AML-193 (cell line): ENCODE data around the gene CEP112.
"Not testable (repeated sequence)": the region's sequence is repeated elsewhere in the genome, so short reads cannot be mapped to it uniquely, and the experiment has no call there.

Source experiments
- DNase-seq, 2 experiments: peaks; one replicate each; lab custom pipeline; 2025; lab: John Stamatoyannopoulos, UW

Gene CEP112

DNA sequence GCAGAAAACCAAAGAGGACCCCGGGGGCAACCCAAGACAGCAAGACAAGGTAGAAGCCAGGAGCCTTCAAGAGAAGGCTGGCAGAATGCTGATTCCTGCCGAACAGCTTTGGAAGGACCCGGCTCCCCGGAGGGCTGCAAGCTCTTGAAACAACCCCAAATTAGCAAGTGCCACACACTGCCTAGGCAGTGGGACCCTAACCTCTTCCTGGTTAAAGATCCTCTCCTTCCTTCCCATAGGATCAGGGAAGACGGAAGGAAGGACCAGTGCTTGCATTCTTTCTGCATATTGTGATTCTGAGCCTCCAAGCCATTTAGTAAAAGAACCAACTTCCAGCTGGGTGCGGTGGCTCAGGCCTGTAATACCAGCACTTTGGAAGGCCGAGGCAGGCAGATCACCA is 508.5 kb downstream of the CEP112 start:
- no peak for DNase-seq

DNA sequence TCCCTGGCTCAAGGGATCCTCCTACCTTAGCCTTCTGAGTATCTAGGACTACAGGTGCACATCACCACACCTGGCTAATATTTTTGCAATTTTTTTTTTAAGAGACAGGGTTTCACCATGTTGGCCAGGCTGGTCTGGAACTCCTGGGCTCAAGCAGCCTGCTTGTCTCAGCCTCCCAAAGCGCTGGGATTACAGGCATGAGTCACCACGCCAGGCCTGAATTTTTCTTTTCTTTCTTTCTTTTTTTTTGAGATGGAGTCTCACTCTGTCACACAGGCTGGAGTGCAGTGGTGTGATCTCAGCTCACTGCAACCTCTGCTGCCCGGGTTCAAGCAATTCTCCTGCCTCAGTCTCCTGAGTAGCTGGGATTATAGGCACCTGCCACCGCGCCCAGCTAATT is 510.2 kb downstream of the CEP112 start:
- not testable (repeated sequence) for DNase-seq

DNA sequence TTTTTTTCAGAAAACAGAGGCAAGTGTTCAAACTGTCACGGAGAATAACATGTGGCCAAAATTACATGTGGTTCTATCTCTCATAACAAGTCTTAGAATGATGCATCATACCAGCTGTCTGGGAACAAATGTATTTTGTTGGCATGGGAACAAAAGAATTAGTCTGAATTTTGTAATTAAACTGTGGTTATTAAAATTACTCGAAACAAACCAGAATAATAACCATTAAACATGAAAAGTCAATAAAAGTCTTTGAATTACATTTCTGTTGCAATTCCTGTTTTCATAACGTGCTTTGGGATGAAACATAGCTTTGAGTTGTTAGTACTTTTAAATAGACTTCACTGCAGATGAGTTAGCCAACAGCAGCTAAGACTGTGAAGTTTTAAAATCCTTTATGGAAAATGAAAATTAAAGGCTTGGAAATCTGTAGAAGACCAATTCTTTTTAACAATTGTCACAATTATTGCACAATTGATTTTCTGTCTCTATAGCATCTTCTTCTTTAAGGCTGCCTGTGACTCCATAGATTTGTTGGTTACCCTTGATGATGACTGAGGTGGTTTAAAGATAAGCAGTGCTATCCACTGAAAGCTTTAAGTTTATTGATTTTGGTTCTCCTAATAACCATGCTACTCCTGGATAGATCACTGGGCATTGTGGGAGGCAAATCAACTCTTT is 512.6 kb downstream of the CEP112 start:
- no peak for DNase-seq

DNA sequence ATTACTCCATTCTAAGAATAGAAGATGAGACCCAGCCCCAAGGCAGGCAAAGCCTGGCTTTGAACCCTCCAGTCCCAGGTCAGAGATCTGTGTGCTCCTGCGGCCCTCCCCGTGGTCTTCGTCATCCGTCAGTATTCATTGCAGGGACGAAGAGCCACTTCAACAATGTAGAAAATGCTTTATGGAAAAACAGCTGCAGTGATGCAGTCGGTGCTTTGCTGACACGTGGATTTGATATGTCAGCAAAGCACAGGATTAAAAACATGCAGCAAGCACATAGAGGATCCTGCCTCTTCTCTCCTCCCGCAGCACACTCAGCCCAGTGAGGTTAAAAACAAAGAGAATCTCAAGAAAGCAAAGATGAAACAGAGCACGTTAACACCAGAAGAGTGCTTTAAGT is 513.4 kb downstream of the CEP112 start:
- no peak for DNase-seq

DNA sequence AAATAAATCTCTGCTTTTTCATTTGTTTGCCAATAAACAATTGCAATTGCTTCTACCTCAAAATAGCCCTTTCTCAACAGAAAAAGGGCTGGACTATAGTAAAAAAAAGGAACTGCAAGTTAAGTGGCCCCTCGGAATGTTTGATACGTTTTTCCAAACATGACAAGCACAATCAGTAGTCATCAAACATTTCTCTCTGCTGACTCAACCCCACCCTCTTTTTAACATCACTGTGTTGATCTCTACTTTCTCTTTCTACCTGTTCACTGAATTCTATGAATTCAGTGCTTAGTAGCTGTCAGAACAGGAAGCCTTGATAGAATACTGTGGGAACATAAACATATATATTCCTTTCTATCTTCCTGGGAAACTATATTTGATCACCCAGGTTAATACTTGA is 514.0 kb downstream of the CEP112 start:
- DNase-seq, result no peak

DNA sequence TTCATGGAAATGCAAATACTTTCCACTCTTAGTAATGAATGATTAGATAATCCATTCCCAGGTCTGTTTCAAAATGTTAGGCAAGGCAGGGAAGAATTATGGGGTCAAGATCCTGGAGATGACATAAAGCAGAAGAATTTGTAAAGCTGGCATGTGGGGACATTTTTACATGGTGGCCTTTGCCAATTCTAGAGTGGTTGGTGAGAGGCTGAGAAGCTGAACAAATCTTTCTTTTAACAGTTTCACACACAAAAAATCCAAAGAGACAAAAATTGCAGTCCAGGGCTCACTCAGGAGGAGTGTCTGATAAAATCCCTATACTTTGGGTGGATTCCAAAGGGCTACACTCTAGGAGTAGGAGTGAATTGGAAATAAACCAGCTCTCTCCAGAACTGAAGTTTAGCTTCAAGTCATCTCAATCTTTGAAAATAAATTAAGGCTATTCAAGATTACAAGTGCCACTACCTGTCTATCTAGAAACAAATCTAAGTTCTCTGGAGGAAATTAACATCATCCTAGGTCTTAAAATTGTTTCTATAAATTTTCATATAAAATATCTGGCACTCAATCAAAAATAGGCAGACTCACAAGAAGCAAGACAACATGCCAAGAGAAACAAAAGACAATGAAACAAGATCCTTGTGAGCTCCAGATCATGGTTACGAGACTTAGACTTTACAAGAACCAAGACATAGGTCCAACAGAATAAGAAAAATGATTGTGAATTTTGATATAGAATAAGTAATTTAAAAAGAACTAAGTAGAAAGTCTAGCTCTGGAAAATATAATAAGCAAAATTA is 517.5 kb downstream of the CEP112 start:
- DNase-seq, result no peak

DNA sequence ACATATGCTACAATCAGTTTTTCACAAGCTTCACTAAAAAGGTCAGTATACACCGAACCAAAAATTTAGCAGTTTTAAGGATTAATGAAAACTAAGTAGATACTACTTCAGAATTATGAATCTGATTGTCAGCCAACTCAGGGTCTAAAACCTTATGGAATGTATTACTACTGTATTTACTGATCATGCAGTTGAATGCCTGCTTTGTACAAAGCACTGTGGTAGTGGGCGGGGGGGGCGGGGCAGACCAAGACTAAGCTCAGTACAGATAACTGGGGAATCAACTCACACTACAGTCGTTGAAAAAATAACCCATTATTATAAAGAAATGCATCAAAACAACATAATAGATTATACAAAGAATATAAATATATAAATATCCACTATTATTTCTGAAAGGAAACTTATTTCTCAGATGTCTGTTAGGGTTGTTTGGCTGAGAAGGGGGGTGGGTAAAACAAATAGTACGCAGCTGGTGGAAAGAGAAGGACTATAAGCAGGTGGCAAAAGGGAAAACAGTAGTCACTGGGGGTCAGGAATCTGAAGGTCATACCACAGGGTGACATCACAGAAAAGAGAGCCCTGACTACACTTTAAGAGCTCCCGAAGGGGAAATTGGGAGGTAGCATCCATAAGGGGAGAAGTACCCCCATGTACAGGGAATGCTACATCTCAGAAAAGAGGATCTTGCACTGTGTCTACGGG is 521.1 kb downstream of the CEP112 start:
- DNase-seq, result no peak

DNA sequence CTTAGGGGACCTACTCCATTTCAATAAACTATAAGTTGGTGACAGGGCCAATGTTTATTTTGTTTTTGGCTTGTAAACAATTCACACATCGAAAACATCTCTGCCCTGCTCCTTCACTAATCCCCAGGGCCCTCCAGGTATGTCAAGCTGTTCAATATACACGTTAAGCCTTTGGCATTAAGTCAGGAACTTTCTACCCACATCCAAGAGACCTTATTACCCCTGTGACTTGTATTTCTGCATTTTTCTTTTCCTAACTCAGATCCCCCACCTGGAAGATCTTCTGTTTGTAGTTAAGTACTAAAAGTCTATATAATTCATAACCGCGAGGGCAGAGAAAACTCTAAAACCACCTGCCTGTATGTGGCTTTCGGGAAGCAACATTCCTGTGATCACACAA is 523.7 kb downstream of the CEP112 start:
- DNase-seq, result no peak

DNA sequence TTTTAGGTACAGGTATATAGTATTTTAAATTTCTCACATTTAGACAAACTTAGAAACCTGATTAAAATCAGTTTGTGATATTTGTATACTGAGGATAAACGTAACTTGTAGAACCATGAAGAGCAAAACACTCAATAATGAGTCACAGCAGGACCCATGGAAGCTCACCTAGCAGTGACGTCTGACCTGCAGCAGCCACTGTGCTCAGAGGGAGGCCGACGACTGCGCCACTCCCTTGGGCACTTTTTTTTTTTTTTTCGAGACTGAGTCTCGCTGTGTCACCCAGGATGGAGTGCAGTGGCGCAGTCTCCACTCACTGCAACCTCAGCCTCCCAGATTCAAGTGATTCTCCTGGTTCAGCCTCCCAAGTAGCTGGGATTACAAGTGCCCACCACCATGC is 524.3 kb downstream of the CEP112 start:
- no peak for DNase-seq

DNA sequence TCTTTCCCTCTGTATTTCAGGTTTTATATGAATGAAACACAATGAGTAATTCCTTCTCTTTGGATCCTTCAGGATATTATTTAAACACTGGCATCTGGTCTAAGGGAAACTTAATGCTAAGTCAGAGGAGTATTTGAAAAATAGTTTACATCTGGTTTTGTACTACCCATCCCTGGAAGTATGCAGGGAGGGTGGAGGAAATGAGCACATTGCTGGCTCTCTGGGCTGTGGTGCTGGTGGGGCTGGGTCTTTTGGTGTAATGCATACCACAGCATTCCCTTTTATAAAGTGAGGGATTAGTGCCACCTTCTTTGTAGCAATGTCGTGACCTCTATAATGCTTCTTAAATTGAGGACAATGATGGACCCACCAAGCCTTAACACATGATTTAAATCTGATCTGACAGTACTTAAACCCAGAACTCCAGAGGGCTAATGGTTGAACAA is 525.0 kb downstream of the CEP112 start:
- no peak for DNase-seq

DNA sequence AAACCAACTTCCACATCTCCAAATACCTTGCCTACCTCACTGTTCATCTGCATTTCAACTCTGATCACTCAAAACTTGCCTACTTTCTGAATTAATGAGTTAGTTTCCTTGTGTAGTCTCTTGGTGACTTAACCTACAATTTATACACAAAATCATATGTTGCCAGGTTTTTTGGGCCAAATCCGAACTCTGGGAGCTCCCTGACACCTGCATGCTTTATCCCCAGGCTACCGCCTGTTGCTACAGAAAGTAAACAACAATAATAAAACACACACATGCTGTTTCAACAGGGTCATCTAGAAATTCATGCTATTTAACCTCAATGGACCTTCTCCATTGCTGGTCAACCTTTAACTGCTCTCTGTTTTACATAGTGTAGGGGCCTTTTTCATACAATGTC is 526.0 kb downstream of the CEP112 start:
- DNase-seq, result no peak

DNA sequence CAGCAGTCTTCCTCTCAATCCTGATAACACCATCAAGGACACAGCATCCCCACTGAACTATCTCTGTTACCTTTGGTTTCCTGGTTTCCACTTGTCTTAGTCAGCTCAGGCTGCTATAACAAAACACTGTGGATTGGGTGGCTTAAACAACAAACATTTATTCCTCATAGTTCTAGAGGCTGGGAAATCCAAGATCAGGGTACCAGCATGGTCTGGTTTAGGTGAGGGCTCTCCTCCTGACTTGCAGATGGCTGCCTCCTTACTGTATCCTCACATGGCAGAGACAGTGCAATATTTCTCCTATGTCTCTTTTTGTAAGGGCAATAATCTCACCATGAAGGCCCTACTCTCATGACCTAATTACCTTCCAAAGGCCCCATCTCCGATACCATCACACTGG is 527.2 kb downstream of the CEP112 start:
- no peak for DNase-seq

DNA sequence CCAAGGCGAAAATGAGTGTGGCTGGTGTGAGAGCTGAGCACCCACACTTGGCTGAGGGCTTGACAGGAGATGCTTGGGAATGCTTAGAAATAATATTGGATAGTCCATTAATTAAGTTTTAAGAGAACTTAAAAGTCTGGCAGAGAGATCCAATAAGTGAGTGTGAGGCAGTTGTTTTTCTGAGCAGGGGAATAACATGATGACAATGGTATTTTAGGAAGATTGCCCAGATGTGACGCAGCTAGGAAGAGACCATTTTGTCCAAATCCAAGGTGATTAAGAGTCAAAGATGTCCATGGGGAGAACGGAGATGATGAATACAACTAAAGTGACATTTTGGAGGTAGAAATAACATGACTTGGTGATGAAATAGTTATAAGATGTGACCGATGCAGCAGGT is 527.7 kb downstream of the CEP112 start:
- no peak for DNase-seq

DNA sequence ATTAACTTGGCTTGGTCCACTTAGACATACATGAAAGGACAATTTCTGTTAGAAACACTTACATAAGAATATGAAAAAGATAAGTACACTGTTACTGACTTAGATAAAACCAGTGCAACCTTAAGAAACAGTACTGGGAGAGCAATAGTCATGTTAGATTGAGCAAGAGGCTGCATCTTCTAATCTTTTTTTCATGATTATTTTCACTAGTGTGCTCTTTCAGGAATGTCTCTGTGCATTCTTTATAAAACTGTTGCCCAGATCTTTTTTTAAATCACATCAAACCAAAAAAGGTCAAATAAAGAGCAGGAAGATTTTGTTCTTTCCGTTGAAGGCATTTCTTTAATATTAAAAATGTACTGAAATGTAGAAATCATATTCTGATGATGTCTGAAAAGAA is 529.7 kb downstream of the CEP112 start:
- no peak for DNase-seq

DNA sequence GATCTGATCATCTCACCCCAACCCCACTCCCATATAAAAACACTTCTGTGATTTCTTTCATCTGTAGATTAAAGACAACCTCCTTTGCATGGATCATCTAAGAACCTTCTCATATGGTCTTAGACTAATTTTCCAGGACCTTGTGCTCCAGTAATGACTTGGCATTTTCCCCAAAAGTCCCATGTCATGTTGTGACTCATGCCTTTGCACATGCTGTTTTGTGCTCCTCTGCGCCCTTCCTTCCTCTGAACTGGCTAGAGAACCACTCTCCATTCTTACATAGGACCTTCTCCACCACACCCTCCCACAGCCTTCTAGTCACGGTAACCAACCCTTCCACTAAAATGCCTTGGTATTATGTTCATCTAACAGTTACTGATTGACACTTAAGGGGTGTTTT is 531.0 kb downstream of the CEP112 start:
- no peak for DNase-seq

DNA sequence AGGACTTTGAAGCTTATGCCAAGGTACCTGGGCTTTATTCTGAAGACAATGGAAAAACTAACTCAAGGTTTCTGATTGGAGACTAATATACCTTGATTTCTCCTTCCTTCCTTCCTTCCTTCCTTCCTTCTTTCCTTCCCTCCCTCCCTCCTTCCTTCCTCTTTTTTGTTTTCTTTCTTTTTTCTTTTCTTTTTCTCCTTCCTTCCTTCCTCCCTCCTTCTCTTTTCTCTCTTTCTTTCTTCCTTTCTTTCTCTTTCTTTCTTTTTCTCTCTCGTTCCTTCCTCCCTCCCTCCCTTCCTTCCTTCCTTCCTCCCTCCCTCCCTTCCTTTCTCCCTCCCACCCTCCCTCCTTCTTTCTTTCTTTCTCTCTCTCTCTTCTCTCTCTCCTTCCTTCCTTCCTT is 531.9 kb downstream of the CEP112 start:
- no peak for DNase-seq

DNA sequence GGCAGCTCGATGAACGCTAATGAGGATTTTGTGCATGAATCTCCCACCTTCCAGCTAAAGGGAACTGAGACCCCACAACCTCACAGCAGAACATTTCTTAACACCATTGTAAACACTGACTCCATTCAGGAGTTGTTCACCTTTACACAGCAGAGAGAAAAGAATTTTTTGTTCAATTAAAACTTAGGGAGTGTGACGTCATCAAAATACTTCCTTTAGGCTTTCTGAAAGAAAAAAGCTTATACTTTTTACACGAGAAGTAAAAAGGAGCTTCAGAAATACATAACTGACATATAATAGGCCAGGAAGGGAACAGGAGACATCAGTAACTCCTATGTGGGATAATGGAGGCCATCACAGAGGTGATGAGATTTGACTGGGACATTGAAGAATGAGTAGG is 532.4 kb downstream of the CEP112 start:
- DNase-seq, result no peak

DNA sequence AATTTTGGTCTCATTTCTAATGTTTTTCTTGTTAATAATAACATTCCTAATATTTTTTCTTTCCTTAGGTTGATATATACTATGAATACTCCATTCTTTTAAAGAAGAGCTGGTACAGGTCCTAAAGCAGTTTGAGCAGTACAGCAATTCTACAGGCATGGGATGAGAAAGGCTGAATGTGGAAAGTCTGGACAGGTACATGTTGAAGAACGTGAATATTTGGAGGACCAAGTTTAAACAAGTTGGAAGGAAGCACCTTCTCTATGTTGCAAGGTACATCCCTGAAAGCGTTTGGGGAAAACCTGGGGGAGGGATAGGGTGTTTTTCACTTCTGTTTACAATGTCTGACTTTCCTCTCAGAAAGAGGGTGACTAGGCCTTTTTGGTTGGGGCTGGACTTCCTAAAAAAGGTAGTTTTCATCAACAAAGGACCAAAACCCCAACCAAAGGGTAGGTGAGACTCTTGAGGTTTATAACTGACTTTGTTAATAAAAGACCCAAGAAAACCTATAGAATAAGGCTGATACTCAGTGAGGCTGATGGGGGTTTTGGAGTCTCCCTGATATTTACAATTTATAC is 534.6 kb downstream of the CEP112 start:
- DNase-seq, result no peak

DNA sequence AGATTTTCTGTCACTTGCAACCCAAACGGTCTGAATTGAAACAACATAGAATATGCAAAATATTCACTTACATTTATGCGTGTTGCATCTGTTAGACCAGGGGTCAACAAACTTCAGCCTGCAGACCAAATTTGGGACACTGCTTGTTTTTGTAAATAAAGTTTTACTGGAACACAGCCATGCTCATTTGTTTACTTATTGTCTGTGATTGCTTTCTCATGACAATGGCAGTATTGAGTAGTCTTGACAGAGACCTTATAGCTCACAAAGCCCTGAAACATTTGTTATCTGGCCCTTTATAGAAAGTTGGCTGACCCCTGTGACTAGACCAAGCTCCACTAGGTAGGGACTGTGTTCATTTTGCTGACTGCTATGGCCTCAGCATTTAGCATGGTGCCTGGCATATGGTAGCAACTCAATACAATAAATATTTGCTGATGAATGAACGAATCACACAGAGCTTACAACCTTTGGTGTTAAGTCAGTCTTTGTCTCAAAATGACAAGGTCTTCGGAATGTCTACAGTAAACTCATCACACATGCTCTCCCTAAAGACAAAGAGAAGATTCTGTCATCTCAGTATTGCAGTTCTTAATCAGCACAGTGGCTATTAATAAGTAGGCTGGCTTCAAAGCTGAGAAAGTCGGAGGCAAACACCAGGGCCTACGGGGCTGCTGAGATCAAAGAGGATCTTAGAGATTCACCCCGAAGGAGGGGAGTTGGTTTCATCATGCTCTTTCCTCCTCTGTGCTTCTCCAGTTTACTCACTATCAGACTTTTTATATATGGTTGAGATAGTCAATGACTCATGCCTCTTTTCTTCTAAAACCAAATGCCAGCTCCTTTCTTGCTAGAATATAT is 535.3 kb downstream of the CEP112 start:
- DNase-seq, result no peak

DNA sequence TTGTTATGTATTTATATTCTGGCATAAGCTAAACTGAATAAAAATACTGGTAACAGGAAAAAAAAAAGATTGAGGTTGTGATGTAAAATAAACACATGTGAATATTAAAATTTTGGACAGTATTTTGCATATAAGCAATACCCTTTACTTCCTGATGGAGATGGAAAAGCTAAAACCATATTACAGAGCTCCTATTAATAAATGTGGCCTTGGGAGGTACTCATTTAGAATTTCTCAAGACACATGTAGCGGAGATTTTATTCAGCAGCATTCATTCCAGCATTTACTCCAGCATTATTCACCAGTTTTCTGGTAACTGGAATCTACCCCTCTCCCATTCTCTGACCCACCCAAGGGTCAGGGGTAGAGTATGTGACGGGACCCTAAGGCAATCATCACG is 536.2 kb downstream of the CEP112 start:
- no peak for DNase-seq

DNA sequence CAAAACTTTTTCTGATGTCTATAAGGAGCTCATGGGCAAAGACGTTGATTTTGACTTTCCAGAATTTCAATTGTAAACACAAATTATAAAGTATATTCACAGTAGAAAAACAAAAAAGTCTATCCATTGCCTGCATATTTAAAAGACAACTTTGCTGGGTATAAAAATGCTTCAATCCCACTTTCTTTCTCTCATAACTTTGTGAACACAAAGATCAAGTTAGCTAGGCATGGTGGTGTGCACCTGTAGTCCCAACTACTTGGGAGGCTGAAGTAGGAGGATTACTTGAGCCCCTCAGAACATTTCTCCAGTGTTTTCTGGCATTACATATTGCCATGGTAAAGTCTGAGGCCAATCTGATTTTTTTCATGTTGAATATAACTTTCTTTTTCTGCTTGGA is 547.4 kb downstream of the CEP112 start:
- no peak for DNase-seq
